IMR-90 (cell line): Measurements from ENCODE around the gene KRT32. TPM values are rescaled to one million over a fixed set of nuclear protein-coding genes. Genes with fewer than 3 reads are reported as not detected.

Experiments used
- ATAC-seq: fragments of 200-7000 bp; cut with Tn5 transposase; 2 replicates; pipeline ENCODE4 v1.9.1; 2020; ENCODE audit warnings: low read depth, mild to moderate bottlenecking, moderate library complexity
- BruUV-seq: library from RNA; stranded (reverse); fragments of 400-500 nt; replicated peaks from 2 replicates; lab custom pipeline; 2021; lab: Mats Ljungman, UMichigan
- CTCF ChIA-PET: fragments of 300-600 bp; formaldehyde crosslinking; extraction: SDS; loops from one replicate; lab custom pipeline; 2021; ENCODE audit warnings: antibody characterized with exemption; lab: Yijun Ruan, JAX
- POLR2A ChIA-PET: fragments of 300-600 bp; sonication (Branson Sonifier 250); formaldehyde crosslinking; loops from one replicate; lab custom pipeline; 2022; ENCODE audit warnings: antibody characterized with exemption; ENCODE audit not compliant: unreplicated experiment; lab: Charles Lee
- DNase-seq: peaks from one replicate; pipeline ENCODE4 v3.0.0; 2013
- H2AFZ ChIP-seq: replicated peaks from 2 replicates; pipeline ENCODE3; 2013; ENCODE audit warnings: low read length, mild to moderate bottlenecking; ENCODE audit not compliant: poor library complexity
- H2AK5ac ChIP-seq: 2 replicates; pipeline ENCODE4 v1.6.1; 2013; ENCODE audit warnings: low read depth, low read length, inconsistent platforms
- H2AK9ac ChIP-seq: replicated peaks from 2 replicates; pipeline ENCODE3; 2013; ENCODE audit warnings: mild to moderate bottlenecking, low read depth, low read length, moderate library complexity; ENCODE audit not compliant: poor library complexity
- H2BK120ac ChIP-seq: 2 replicates; pipeline ENCODE4 v1.6.1; 2013; ENCODE audit warnings: low read depth, low read length, inconsistent platforms
- H2BK15ac ChIP-seq: 3 replicates; pipeline ENCODE4 v1.6.1; 2013; ENCODE audit warnings: low read depth, low read length, inconsistent platforms
- H2BK20ac ChIP-seq: 2 replicates; pipeline ENCODE4 v1.6.1; 2013; ENCODE audit warnings: low read depth, mild to moderate bottlenecking, inconsistent platforms, low read length, moderate library complexity
- H2BK5ac ChIP-seq: 2 replicates; pipeline ENCODE4 v1.6.1; 2013; ENCODE audit warnings: mild to moderate bottlenecking, low read depth, low read length, inconsistent platforms; ENCODE audit not compliant: poor library complexity, severe bottlenecking
- H3K14ac ChIP-seq: replicated peaks from 2 replicates; pipeline ENCODE4 v1.6.1; 2013; ENCODE audit warnings: low read depth, low read length, inconsistent platforms
- H3K18ac ChIP-seq: 2 replicates; pipeline ENCODE4 v1.6.1; 2013; ENCODE audit warnings: low read depth, low read length, control low read depth
- H3K23ac ChIP-seq: 2 replicates; pipeline ENCODE4 v1.6.1; 2013; ENCODE audit warnings: low read depth, low read length, inconsistent platforms
- H3K27ac ChIP-seq: 2 replicates; pipeline ENCODE4 v1.5.1; 2013; ENCODE audit warnings: mild to moderate bottlenecking, control low read depth, low read length; ENCODE audit not compliant: insufficient read depth
- H3K27me3 ChIP-seq: 2 replicates; pipeline ENCODE4 v1.6.1; 2013; ENCODE audit warnings: low read length; ENCODE audit not compliant: control insufficient read depth, insufficient read depth
- H3K36me3 ChIP-seq: 2 replicates; pipeline ENCODE4 v1.6.1; 2013; ENCODE audit warnings: low read length, mixed read lengths; ENCODE audit not compliant: control insufficient read depth, insufficient read depth
- H3K4ac ChIP-seq: 2 replicates; pipeline ENCODE4 v1.6.1; 2013; ENCODE audit warnings: low read depth, low read length, inconsistent platforms
- H3K4me1 ChIP-seq: 2 replicates; pipeline ENCODE4 v1.6.1; 2013; ENCODE audit warnings: low read length, mixed read lengths; ENCODE audit not compliant: control insufficient read depth, insufficient read depth
- H3K4me2 ChIP-seq: 2 replicates; pipeline ENCODE4 v1.6.1; 2013; ENCODE audit warnings: low read depth, mild to moderate bottlenecking, control low read depth, low read length, moderate library complexity
- H3K4me3 ChIP-seq: 2 replicates; pipeline ENCODE4 v1.5.1; 2013; ENCODE audit warnings: low read depth, mild to moderate bottlenecking, control low read depth, low read length, moderate library complexity; ENCODE audit not compliant: insufficient read depth
- H3K56ac ChIP-seq: 2 replicates; pipeline ENCODE4 v1.6.1; 2013; ENCODE audit warnings: low read length, inconsistent platforms; ENCODE audit not compliant: insufficient read depth; ENCODE audit errors: extremely low read depth
- H3K79me1 ChIP-seq, 2 experiments: 2 replicates each; pipeline ENCODE4 v1.6.1; 2013; ENCODE audit warnings: low read length in 2 of 2, inconsistent platforms in 1 of 2, low read depth in 1 of 2
- H3K9ac ChIP-seq: 2 replicates; pipeline ENCODE4 v1.6.1; 2013; ENCODE audit warnings: low read depth, low read length, control low read depth
- H3K9me1 ChIP-seq: 2 replicates; pipeline ENCODE4 v1.6.1; 2013; ENCODE audit warnings: low read length, inconsistent platforms; ENCODE audit not compliant: insufficient read depth
- H3K9me3 ChIP-seq: 2 replicates; pipeline ENCODE4 v1.6.1; 2013; ENCODE audit warnings: low read length; ENCODE audit not compliant: control insufficient read depth, insufficient read depth
- H4K20me1 ChIP-seq: 2 replicates; pipeline ENCODE4 v1.6.1; 2013; ENCODE audit warnings: low read length, inconsistent platforms; ENCODE audit not compliant: insufficient read depth
- H4K5ac ChIP-seq: 2 replicates; pipeline ENCODE4 v1.6.1; 2013; ENCODE audit warnings: mild to moderate bottlenecking, low read depth, low read length, control low read depth
- H4K8ac ChIP-seq, 2 experiments: 2 replicates each; pipeline ENCODE4 v1.6.1; 2013; ENCODE audit warnings: low read depth in 2 of 2, low read length in 2 of 2, control low read depth in 1 of 2, inconsistent platforms in 1 of 2
- H4K91ac ChIP-seq: 2 replicates; pipeline ENCODE4 v1.6.1; 2013; ENCODE audit warnings: low read depth, low read length, inconsistent platforms; ENCODE audit not compliant: insufficient read depth
- CEBPB ChIP-seq: IDR thresholded peaks from 2 replicates; pipeline ENCODE4 v1.6.1; 2012; ENCODE audit warnings: low read depth, low read length, improper control_type of control experiment
- CHD1 ChIP-seq: IDR thresholded peaks from 2 replicates; pipeline ENCODE4 v1.6.1; 2012; ENCODE audit warnings: low read depth, low read length, improper control_type of control experiment
- MAFK ChIP-seq: IDR thresholded peaks from 2 replicates; pipeline ENCODE4 v1.6.1; 2012; ENCODE audit warnings: low read depth, low read length, improper control_type of control experiment
- MAZ ChIP-seq: IDR thresholded peaks from 2 replicates; pipeline ENCODE4 v1.6.1; 2012; ENCODE audit warnings: low read depth, mild to moderate bottlenecking, low read length, improper control_type of control experiment, moderate library complexity, borderline replicate concordance
- MXI1 ChIP-seq: IDR thresholded peaks from 2 replicates; pipeline ENCODE4 v1.6.1; 2012; ENCODE audit warnings: low read depth, mild to moderate bottlenecking, low read length, moderate library complexity, borderline replicate concordance
- SMC3 ChIP-seq: fragments of 150-350 bp; IDR thresholded peaks from 2 replicates; pipeline ENCODE4 v1.6.1; 2016; ENCODE audit warnings: low read depth, mild to moderate bottlenecking, antibody characterized with exemption, low read length, moderate library complexity
- WGBS, 2 experiments: methylation state at CpG; one replicate each; pipeline versions ENCODE4 v1.1.5 to v1.1.7; 2013; ENCODE audit warnings: missing lambda C conversion rate in 2 of 2; ENCODE audit not compliant: insufficient read length in 1 of 2; ENCODE audit errors: extremely low coverage in 2 of 2; 5-methylcytosine and 5-hydroxymethylcytosine counted together
- dilution Hi-C: fragments of 300-500 bp; cut with HindIII; formaldehyde crosslinking; loops from one replicate; pipeline ENCODE4 v1.14.3; 2018; ENCODE audit warnings: low sequenced_read_pairs; ENCODE audit not compliant: unreplicated experiment
- in situ Hi-C: fragments of 300-500 bp; cut with MboI; formaldehyde crosslinking; loops from 3 replicates; pipeline ENCODE4 v1.14.3; 2019; ENCODE audit warnings: low sequenced_read_pairs, inconsistent platforms, mixed read lengths
- intact Hi-C: fragments of 100-400 bp; cut with micrococcal nuclease; formaldehyde crosslinking; loops from 2 replicates; pipeline ENCODE4 v1.10.0; 2022
- polyA plus RNA-seq, 3 experiments: library from polyadenylated mRNA; depleted of rRNA; stranded (reverse); fragments of >200 nt; gene quantifications; 2 replicates each; pipeline ENCODE4 v1.2.3, GENCODE V29; 2012; ENCODE audit warnings: low replicate concordance in 1 of 3
- total RNA-seq: library from RNA; depleted of rRNA; stranded (reverse); fragments of >200 nt; gene quantifications from 2 replicates; pipeline ENCODE4 v1.2.3, GENCODE V29; 2012
- TF ChIP-seq, protein P1 (sequence below): fragments of 150-350 bp; IDR thresholded peaks from 2 replicates; pipeline ENCODE4 v1.6.1; 2016; ENCODE audit warnings: low read depth, mild to moderate bottlenecking, low read length, moderate library complexity, borderline replicate concordance
- TF ChIP-seq, protein P2 (sequence below): conservative IDR thresholded peaks from 2 replicates; pipeline ENCODE4 v1.5.1; 2012; ENCODE audit warnings: mild to moderate bottlenecking, low read depth, low read length, improper control_type of control experiment
- TF ChIP-seq, protein P3 (sequence below): fragments of 150-350 bp; IDR thresholded peaks from 2 replicates; pipeline ENCODE4 v1.6.1; 2017; ENCODE audit warnings: mild to moderate bottlenecking, antibody characterized with exemption, low read length, low read depth

The KRT32 gene
- total and polyA plus RNA-seq, 2 of the 4 experiments (the other 2 are of a cell fraction), result 0.09 TPM; not detected in 1

DNA sequence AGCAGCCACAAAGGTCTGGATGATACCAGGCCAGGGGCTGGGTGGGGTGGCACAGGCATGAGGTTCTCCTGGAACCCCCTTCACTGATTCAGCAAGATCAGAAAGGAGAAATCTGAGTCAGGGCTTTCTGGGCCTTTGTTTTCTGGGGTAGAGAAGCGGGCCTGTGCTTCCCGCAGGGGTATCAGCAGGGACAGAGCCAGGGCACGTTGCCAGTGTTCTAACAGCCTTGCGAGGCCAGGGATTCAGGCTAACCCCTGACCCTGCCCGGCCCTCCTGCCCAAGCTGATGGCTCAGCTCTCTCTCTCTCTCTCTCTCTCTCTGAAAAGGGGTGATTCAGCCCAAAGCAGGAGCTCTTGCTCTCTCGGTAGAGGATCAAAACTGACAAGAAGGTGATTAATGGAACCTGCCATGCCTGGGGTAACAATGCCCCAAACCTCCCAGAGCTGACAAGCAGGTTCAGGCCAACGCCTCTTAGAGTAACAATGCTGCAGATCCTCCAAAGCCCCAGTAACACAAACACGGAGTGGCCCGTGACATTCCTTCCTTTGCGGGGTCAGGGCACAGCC lies 40.2 kb upstream of the KRT32 start:
- H3K79me1 ChIP-seq, result no peaks in the 10 kb centered on the region
- no peak overlapping the region for H2AK9ac ChIP-seq
- BruUV-seq, result no TSS peak
- H3K4me2 ChIP-seq, result no peak overlapping the region
- H3K27ac ChIP-seq, result no peak overlapping the region
- ATAC-seq (no peak), DNase-seq (no peak)
- H3K23ac ChIP-seq, result no peak overlapping the region
- no peak overlapping the region for H2AFZ ChIP-seq
- no peak overlapping the region for H3K4me3 ChIP-seq
- H3K9ac ChIP-seq, result no peak overlapping the region
- H2BK5ac ChIP-seq, result no peak overlapping the region
- H3K9me3 ChIP-seq, result no peaks in the 10 kb centered on the region
- H3K36me3 ChIP-seq, result no peaks in the 10 kb centered on the region
- ChIA-PET POLR2A (interaction anchor here (0.5 kb wide), 1 partner anchor 21 kb away, joined by 4 read pairs; the partner anchor contains the start of gene KRT19), CTCF (no interaction called here)
- WGBS, 2 experiments, result 20% methylated on average over 1 of the region's 10 CpGs; no CpG with 5 or more reads in 1 of the 2 experiments
- H3K14ac ChIP-seq, result no peak overlapping the region
- no peak overlapping the region for H3K56ac ChIP-seq
- in situ Hi-C loops (no loop called here), intact Hi-C loops (no loop called here), dilution Hi-C loops (no loop called here)
- H2BK15ac ChIP-seq, result no peak overlapping the region; the same call in 2 of the 3 replicates
- no peak overlapping the region for H4K5ac ChIP-seq
- no peaks in the 10 kb centered on the region for H4K20me1 ChIP-seq
- peaks cover 3% of the 10 kb centered on the region; the same call in 1 of the 2 replicates for H3K9me1 ChIP-seq
- H2AK5ac ChIP-seq, result no peak overlapping the region
- peaks cover 10% of the 10 kb centered on the region for H3K4me1 ChIP-seq
- H2BK120ac ChIP-seq, result no peak overlapping the region
- no peak overlapping the region for H3K4ac ChIP-seq
- H2BK20ac ChIP-seq, result no peak overlapping the region
- no peak overlapping the region for H3K18ac ChIP-seq
- no peak overlapping the region for H4K8ac ChIP-seq
- TF ChIP-seq SMC3 (no peak), CHD1 (no peak), MAFK (no peak), MXI1 (no peak), CEBPB (no peak), MAZ (no peak)
- TF ChIP-seq, protein P1, sequence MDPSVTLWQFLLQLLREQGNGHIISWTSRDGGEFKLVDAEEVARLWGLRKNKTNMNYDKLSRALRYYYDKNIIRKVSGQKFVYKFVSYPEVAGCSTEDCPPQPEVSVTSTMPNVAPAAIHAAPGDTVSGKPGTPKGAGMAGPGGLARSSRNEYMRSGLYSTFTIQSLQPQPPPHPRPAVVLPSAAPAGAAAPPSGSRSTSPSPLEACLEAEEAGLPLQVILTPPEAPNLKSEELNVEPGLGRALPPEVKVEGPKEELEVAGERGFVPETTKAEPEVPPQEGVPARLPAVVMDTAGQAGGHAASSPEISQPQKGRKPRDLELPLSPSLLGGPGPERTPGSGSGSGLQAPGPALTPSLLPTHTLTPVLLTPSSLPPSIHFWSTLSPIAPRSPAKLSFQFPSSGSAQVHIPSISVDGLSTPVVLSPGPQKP, result no peak
- TF ChIP-seq, protein P2, sequence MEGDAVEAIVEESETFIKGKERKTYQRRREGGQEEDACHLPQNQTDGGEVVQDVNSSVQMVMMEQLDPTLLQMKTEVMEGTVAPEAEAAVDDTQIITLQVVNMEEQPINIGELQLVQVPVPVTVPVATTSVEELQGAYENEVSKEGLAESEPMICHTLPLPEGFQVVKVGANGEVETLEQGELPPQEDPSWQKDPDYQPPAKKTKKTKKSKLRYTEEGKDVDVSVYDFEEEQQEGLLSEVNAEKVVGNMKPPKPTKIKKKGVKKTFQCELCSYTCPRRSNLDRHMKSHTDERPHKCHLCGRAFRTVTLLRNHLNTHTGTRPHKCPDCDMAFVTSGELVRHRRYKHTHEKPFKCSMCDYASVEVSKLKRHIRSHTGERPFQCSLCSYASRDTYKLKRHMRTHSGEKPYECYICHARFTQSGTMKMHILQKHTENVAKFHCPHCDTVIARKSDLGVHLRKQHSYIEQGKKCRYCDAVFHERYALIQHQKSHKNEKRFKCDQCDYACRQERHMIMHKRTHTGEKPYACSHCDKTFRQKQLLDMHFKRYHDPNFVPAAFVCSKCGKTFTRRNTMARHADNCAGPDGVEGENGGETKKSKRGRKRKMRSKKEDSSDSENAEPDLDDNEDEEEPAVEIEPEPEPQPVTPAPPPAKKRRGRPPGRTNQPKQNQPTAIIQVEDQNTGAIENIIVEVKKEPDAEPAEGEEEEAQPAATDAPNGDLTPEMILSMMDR, result no peak
- TF ChIP-seq, protein P3, sequence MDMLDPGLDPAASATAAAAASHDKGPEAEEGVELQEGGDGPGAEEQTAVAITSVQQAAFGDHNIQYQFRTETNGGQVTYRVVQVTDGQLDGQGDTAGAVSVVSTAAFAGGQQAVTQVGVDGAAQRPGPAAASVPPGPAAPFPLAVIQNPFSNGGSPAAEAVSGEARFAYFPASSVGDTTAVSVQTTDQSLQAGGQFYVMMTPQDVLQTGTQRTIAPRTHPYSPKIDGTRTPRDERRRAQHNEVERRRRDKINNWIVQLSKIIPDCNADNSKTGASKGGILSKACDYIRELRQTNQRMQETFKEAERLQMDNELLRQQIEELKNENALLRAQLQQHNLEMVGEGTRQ, result no peak
- no peak overlapping the region for H4K91ac ChIP-seq
- H3K27me3 ChIP-seq, result peaks cover 1% of the 10 kb centered on the region; the same call in 1 of the 2 replicates
